Stimulated activated CD4-positive, alpha-beta T cell treated with anti-CD3 and anti-CD28 coated beads, TNF-alpha, amount 100 ng/mL, for 48 hours (primary cell): ENCODE measurements around the gene HNF1B.

ENCODE experiments used
- DNase-seq, 3 donors: peaks; one replicate each; pipeline ENCODE4 v3.0.0-alpha.2; 2020; ENCODE audit warnings: low read depth in 3 of 3

Gene HNF1B

GRCh38 chr17:37671824-37672547 lies 72.9 kb downstream of the HNF1B start:
- DNase-seq, result no peak

GRCh38 chr17:37671028-37671823 lies 73.6 kb downstream of the HNF1B start:
- DNase-seq, result no peak

- DNase-seq, result no peak
Observed at GRCh38 chr17:37667039-37667438, 77.8 kb downstream of the HNF1B start.

GRCh38 chr17:37664214-37664613 lies 80.6 kb downstream of the HNF1B start:
- no peak for DNase-seq

- no peak for DNase-seq
Observed at GRCh38 chr17:37662353-37662752, 82.5 kb downstream of the HNF1B start.

- no peak for DNase-seq
Observed at GRCh38 chr17:37661400-37662014, 83.4 kb downstream of the HNF1B start.

- no peak for DNase-seq
Observed at GRCh38 chr17:37659925-37660324, 84.9 kb downstream of the HNF1B start.

- no peak for DNase-seq
Observed at GRCh38 chr17:37657202-37657601, 87.7 kb downstream of the HNF1B start.

GRCh38 chr17:37651849-37652248 lies 93.0 kb downstream of the HNF1B start:
- DNase-seq, result no peak

GRCh38 chr17:37650419-37651003 lies 94.3 kb downstream of the HNF1B start:
- DNase-seq, result no peak

GRCh38 chr17:37648555-37648954 lies 96.3 kb downstream of the HNF1B start:
- DNase-seq, result no peak

- DNase-seq, result no peak
Observed at GRCh38 chr17:37647856-37648255, 97.0 kb downstream of the HNF1B start.

GRCh38 chr17:37643869-37644268 lies 101.0 kb downstream of the HNF1B start:
- no peak for DNase-seq

GRCh38 chr17:37643118-37643766 lies 101.6 kb downstream of the HNF1B start, which contains the start of gene DDX52:
Gene DDX52, minus strand, starts transcription at chr17:37643446. Its CDS starts 26 bp downstream, at chr17:37643420.
- peak; percentile 72 to 80 (median 78) for DNase-seq

GRCh38 chr17:37642681-37643080 lies 102.2 kb downstream of the HNF1B start:
- DNase-seq, result no peak

- DNase-seq, result no peak
Observed at GRCh38 chr17:37640015-37640414, 104.8 kb downstream of the HNF1B start.

- no peak for DNase-seq
Observed at GRCh38 chr17:37637956-37638355, 106.9 kb downstream of the HNF1B start.
